ENCODE measurements around the gene RBPJ.

GRCh38 chr4:26287756-26288155, 33.1 kb upstream of the RBPJ start:
- TF ChIP-seq TAF1 (IDR thresholded peaks at IDR 0.05; ENCODE audit: borderline replicate concordance, insufficient read depth, low read length) = no peak
- TF ChIP-seq REST (IDR thresholded peaks at IDR 0.05; ENCODE audit: insufficient read depth in 1 of 2, low read depth in 2 of 2, low read length in 2 of 2) = no peak
- no peak for TF ChIP-seq POLR2AphosphoS5 (IDR thresholded peaks at IDR 0.05; ENCODE audit: low read depth, low read length)
- no peak for TF ChIP-seq SIN3A (IDR thresholded peaks at IDR 0.05; ENCODE audit: borderline replicate concordance, insufficient read depth, low read length)
- TF ChIP-seq FOXP2 (optimal IDR thresholded peaks at IDR 0.05; ENCODE audit: borderline replicate concordance, extremely low read depth, extremely low read length, insufficient read depth) = no peak

Measured in PFSK-1 (cell line).